ENCODE results near the gene KRT76.

Gene KRT76

GRCh38 chr12:52813203-52813819 lies 36.2 kb upstream of the KRT76 start:
- no peak for DNase-seq

GRCh38 chr12:52812749-52813148 lies 35.6 kb upstream of the KRT76 start:
- DNase-seq, result no peak

GRCh38 chr12:52812073-52812400 lies 34.9 kb upstream of the KRT76 start:
- no peak for DNase-seq

- no peak for DNase-seq
These were observed 34.3 kb upstream of the KRT76 start for GRCh38 chr12:52811191-52812072.

GRCh38 chr12:52810554-52810953 lies 33.4 kb upstream of the KRT76 start:
- no peak for DNase-seq

GRCh38 chr12:52809166-52809565 lies 32.0 kb upstream of the KRT76 start:
- no peak for DNase-seq

GRCh38 chr12:52808573-52809160 lies 31.5 kb upstream of the KRT76 start:
- no peak for DNase-seq

- DNase-seq, result no peak
These were observed 30.7 kb upstream of the KRT76 start for GRCh38 chr12:52807544-52808470.

GRCh38 chr12:52806821-52807543 lies 29.8 kb upstream of the KRT76 start:
- DNase-seq, result no peak

GRCh38 chr12:52806169-52806811 lies 29.1 kb upstream of the KRT76 start:
- DNase-seq, result no peak

GRCh38 chr12:52805739-52806138 lies 28.6 kb upstream of the KRT76 start:
- no peak for DNase-seq

GRCh38 chr12:52805000-52805399 lies 27.9 kb upstream of the KRT76 start:
- no peak for DNase-seq

GRCh38 chr12:52802442-52802841 lies 25.3 kb upstream of the KRT76 start:
- no peak for DNase-seq

GRCh38 chr12:52801773-52802172 lies 24.6 kb upstream of the KRT76 start:
- DNase-seq, result peak; percentile 50

GRCh38 chr12:52800259-52800917 lies 23.2 kb upstream of the KRT76 start:
- DNase-seq, result no peak

- DNase-seq, result no peak
These were observed 22.5 kb upstream of the KRT76 start for GRCh38 chr12:52799505-52800211.

- no peak for DNase-seq
These were observed 21.7 kb upstream of the KRT76 start for GRCh38 chr12:52798671-52799504.

GRCh38 chr12:52798003-52798670 lies 21.0 kb upstream of the KRT76 start:
- DNase-seq, result no peak

- DNase-seq, result no peak
These were observed 20.4 kb upstream of the KRT76 start for GRCh38 chr12:52797529-52797894.
